ENCODE data around the gene XRCC4. TPM values are rescaled to one million over a fixed set of nuclear protein-coding genes. Genes with fewer than 3 reads are reported as not detected.

The XRCC4 gene
- polyA plus RNA-seq, 1 donor from 2014 or later = 22.9 TPM

GRCh38 chr5:83118976-83119375 lies 41.6 kb downstream of the XRCC4 start:
- Histone ChIP-seq H3K9me2 (ENCODE audit: insufficient read depth, low read length) (no peaks in the 10 kb centered on the region), H2AFZ (ENCODE audit: low read depth, low read length) (no peak overlapping the region), H3K36me3 (ENCODE audit: insufficient read depth, low read length) (no peaks in the 10 kb centered on the region), H3K27me3 (ENCODE audit: insufficient read depth, low read depth, low read length) (no peaks in the 10 kb centered on the region), H3K27ac (ENCODE audit: low read length) (no peak overlapping the region), H3K4me3 (ENCODE audit: low read length) (no peak overlapping the region), H3K79me2 (replicated peaks; ENCODE audit: insufficient read depth, low read length) (no peaks in the 10 kb centered on the region), H3K4me2 (ENCODE audit: low read length) (no peak overlapping the region), H3K9ac (ENCODE audit: low read length) (no peak overlapping the region), H4K20me1 (ENCODE audit: insufficient read depth) (no peaks in the 10 kb centered on the region), H3K9me3 (ENCODE audit: low read length) (no peaks in the 10 kb centered on the region), H3F3A (ENCODE audit: insufficient read depth, low read length, poor library complexity, severe bottlenecking) (no peaks in the 10 kb centered on the region)
- TF ChIP-seq EZH2 (IDR thresholded peaks at IDR 0.05; ENCODE audit: borderline replicate concordance, insufficient read depth, low read length, poor library complexity, severe bottlenecking) = no peak
- TF ChIP-seq RAD21 (conservative IDR thresholded peaks at IDR 0.05) = no peak
- TF ChIP-seq TAF1 (IDR thresholded peaks at IDR 0.05; ENCODE audit: low read depth) = no peak
- TF ChIP-seq MXI1 (conservative IDR thresholded peaks at IDR 0.05; ENCODE audit: poor library complexity, severe bottlenecking) = no peak
- no peak for TF ChIP-seq SMC3 (conservative IDR thresholded peaks at IDR 0.05; ENCODE audit: poor library complexity)
- TF ChIP-seq, protein P1, sequence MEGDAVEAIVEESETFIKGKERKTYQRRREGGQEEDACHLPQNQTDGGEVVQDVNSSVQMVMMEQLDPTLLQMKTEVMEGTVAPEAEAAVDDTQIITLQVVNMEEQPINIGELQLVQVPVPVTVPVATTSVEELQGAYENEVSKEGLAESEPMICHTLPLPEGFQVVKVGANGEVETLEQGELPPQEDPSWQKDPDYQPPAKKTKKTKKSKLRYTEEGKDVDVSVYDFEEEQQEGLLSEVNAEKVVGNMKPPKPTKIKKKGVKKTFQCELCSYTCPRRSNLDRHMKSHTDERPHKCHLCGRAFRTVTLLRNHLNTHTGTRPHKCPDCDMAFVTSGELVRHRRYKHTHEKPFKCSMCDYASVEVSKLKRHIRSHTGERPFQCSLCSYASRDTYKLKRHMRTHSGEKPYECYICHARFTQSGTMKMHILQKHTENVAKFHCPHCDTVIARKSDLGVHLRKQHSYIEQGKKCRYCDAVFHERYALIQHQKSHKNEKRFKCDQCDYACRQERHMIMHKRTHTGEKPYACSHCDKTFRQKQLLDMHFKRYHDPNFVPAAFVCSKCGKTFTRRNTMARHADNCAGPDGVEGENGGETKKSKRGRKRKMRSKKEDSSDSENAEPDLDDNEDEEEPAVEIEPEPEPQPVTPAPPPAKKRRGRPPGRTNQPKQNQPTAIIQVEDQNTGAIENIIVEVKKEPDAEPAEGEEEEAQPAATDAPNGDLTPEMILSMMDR (IDR thresholded peaks at IDR 0.05; ENCODE audit: poor library complexity, severe bottlenecking) = no peak
- no peak for TF ChIP-seq POLR2AphosphoS5 (IDR thresholded peaks at IDR 0.05)
- no peak for TF ChIP-seq REST (IDR thresholded peaks at IDR 0.05; ENCODE audit: borderline replicate concordance)
- no peak for TF ChIP-seq EP300 (conservative IDR thresholded peaks at IDR 0.05; ENCODE audit: poor library complexity, severe bottlenecking)

DNA sequence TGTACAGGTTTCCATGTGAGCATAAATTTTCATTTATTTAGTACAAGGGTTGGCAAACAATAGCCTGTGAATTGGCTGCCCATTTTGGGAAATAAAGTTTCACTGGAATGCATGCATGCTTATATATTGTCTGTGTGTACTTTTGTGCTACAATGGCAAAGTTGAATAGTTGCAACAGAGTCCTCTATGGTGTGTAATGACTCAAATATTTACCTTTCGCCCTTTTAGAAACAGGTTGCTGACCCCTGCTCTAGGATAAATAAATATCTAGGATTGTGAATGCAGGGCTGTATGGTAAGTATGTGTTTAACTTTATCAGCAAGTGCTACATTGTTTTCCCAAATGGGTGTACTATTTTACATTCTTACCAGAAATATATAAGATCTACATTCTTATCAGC lies 47.2 kb downstream of the XRCC4 start:
- no peak overlapping the region for H3K4me3 ChIP-seq (ENCODE audit: low read length)
- H3K9me2 ChIP-seq (ENCODE audit: insufficient read depth, low read length) = no peaks in the 10 kb centered on the region
- no peaks in the 10 kb centered on the region for H3F3A ChIP-seq (ENCODE audit: insufficient read depth, low read length, poor library complexity, severe bottlenecking)

More for the DNA sequence above, 47.2 kb downstream of the XRCC4 start:
- Histone ChIP-seq H2AFZ (ENCODE audit: low read depth, low read length) (no peak overlapping the region), H3K4me2 (ENCODE audit: low read length) (no peak overlapping the region), H3K79me2 (replicated peaks; ENCODE audit: insufficient read depth, low read length) (no peaks in the 10 kb centered on the region), H3K36me3 (ENCODE audit: insufficient read depth, low read length) (no peaks in the 10 kb centered on the region), H3K27me3 (ENCODE audit: insufficient read depth, low read depth, low read length) (no peaks in the 10 kb centered on the region), H3K9ac (ENCODE audit: low read length) (no peak overlapping the region), H4K20me1 (ENCODE audit: insufficient read depth) (no peaks in the 10 kb centered on the region), H3K9me3 (ENCODE audit: low read length) (no peaks in the 10 kb centered on the region), H3K27ac (ENCODE audit: low read length) (no peak overlapping the region)
- no peak for TF ChIP-seq REST (IDR thresholded peaks at IDR 0.05; ENCODE audit: borderline replicate concordance)
- no peak for TF ChIP-seq POLR2AphosphoS5 (IDR thresholded peaks at IDR 0.05)
- no peak for TF ChIP-seq TAF1 (IDR thresholded peaks at IDR 0.05; ENCODE audit: low read depth)
- no peak for TF ChIP-seq SMC3 (conservative IDR thresholded peaks at IDR 0.05; ENCODE audit: poor library complexity)
- TF ChIP-seq EZH2 (IDR thresholded peaks at IDR 0.05; ENCODE audit: borderline replicate concordance, insufficient read depth, low read length, poor library complexity, severe bottlenecking) = no peak
- no peak for TF ChIP-seq RAD21 (conservative IDR thresholded peaks at IDR 0.05)
- TF ChIP-seq MXI1 (conservative IDR thresholded peaks at IDR 0.05; ENCODE audit: poor library complexity, severe bottlenecking) = no peak
- TF ChIP-seq EP300 (conservative IDR thresholded peaks at IDR 0.05; ENCODE audit: poor library complexity, severe bottlenecking) = no peak
- TF ChIP-seq, protein P1 (IDR thresholded peaks at IDR 0.05; ENCODE audit: poor library complexity, severe bottlenecking) = no peak
